HepG2 (cell line): ENCODE results near the gene GPR152. TPM values are rescaled to one million over a fixed set of nuclear protein-coding genes. Genes with fewer than 3 reads are reported as not detected.

ENCODE experiments used
- ATAC-seq: fragments of 200-7000 bp; cut with Tn5 transposase; 3 replicates; pipeline ENCODE4 v1.9.1; 2020; ENCODE audit warnings: mild to moderate bottlenecking, moderate library complexity
- BruUV-seq: library from RNA; stranded (reverse); fragments of 400-500 nt; replicated peaks from 2 replicates; lab custom pipeline; 2021; lab: Mats Ljungman, UMichigan
- CTCF ChIA-PET: fragments of 300-600 bp; formaldehyde crosslinking; extraction: SDS; loops from one replicate; lab custom pipeline; 2021; ENCODE audit warnings: low total read pairs, inconsistent platforms, low intra/inter-chr PET ratio; lab: Yijun Ruan, JAX
- POLR2A ChIA-PET: fragments of 350-600 bp; sonication (Branson Sonifier 250); formaldehyde crosslinking; loops from one replicate; lab custom pipeline; 2020; ENCODE audit warnings: antibody characterized with exemption, inconsistent platforms; lab: Yijun Ruan, JAX
- DNase-seq: peaks from one replicate; pipeline ENCODE4 v3.0.0-alpha.2; 2015; ENCODE audit warnings: low spot score
- FAIRE-seq: peaks from 3 replicates; lab custom pipeline; 2011; peaks lifted over from hg19 to GRCh38; lab: Jason Lieb, UNC
- H2AFZ ChIP-seq: one replicate; pipeline ENCODE4 v1.6.1; 2011; ENCODE audit warnings: low read length, inconsistent platforms
- H3K27ac ChIP-seq: fragments of 300-600 bp; 3 replicates; pipeline ENCODE4 v1.8.0; 2011; ENCODE audit warnings: mixed run types, mild to moderate bottlenecking, mixed read lengths, low read length, inconsistent platforms; ENCODE audit not compliant: insufficient read depth; ENCODE audit errors: extremely low read length
- H3K27me3 ChIP-seq, 2 experiments: fragments of 200-600 bp in 1 of 2; 2 replicates in 1 of 2; 3 replicates in 1 of 2; pipeline versions ENCODE4 v1.6.0 to v1.8.0; 2011; ENCODE audit warnings: low read length in 2 of 2, mild to moderate bottlenecking in 2 of 2, moderate library complexity in 2 of 2, inconsistent platforms in 1 of 2; ENCODE audit not compliant: insufficient read depth in 2 of 2, control insufficient read depth in 1 of 2
- H3K36me3 ChIP-seq, 2 experiments: fragments of 200-600 bp in 1 of 2; replicated peaks in 1 of 2; 2 replicates in 1 of 2; 3 replicates in 1 of 2; pipeline versions ENCODE4 v1.5.1 to v1.8.0; 2011; ENCODE audit warnings: low read length in 2 of 2, inconsistent platforms in 1 of 2; ENCODE audit not compliant: insufficient read depth in 2 of 2, control insufficient read depth in 1 of 2
- H3K4me1 ChIP-seq: 2 replicates; pipeline ENCODE4 v1.5.1; 2012; ENCODE audit warnings: low read length, inconsistent platforms; ENCODE audit not compliant: insufficient read depth
- H3K4me2 ChIP-seq: 2 replicates; pipeline ENCODE4 v1.6.0; 2011; ENCODE audit warnings: low read depth, low read length, inconsistent platforms
- H3K4me3 ChIP-seq, 3 experiments: fragments of 200-600 bp in 1 of 3; sonication (generic), shearing (Covaris generic) in 1 of 3; replicated peaks in 1 of 3; 2 replicates each; pipeline ENCODE4 v1.5.1; 2011 to 2016; ENCODE audit warnings: low read length in 3 of 3, inconsistent platforms in 2 of 3, low read depth in 2 of 3, mild to moderate bottlenecking in 2 of 3, control low read depth in 1 of 3, mixed read lengths in 1 of 3; ENCODE audit not compliant: insufficient read depth in 1 of 3
- H3K79me2 ChIP-seq: one replicate; pipeline ENCODE4 v1.6.1; 2011; ENCODE audit warnings: low read length, inconsistent platforms; ENCODE audit not compliant: insufficient read depth
- H3K9ac ChIP-seq: 2 replicates; pipeline ENCODE4 v1.6.0; 2011; ENCODE audit warnings: mild to moderate bottlenecking, low read depth, low read length, inconsistent platforms; ENCODE audit not compliant: insufficient read depth
- H3K9me3 ChIP-seq: 2 replicates; pipeline ENCODE4 v1.5.1; 2012; ENCODE audit warnings: mild to moderate bottlenecking, low read length
- H4K20me1 ChIP-seq: 2 replicates; pipeline ENCODE4 v1.6.0; 2011; ENCODE audit warnings: inconsistent platforms, mild to moderate bottlenecking, low read length, moderate library complexity; ENCODE audit not compliant: insufficient read depth
- AGO2 ChIP-seq: fragments of 200-400 bp; formaldehyde crosslinking; optimal IDR thresholded peaks from 2 replicates; pipeline ENCODE3; 2017; ENCODE audit warnings: mild to moderate bottlenecking, low read depth, low read length, moderate library complexity
- HNRNPL ChIP-seq: fragments of 200-400 bp; formaldehyde crosslinking; IDR thresholded peaks from 2 replicates; pipeline ENCODE4 v1.6.1; 2017; ENCODE audit warnings: mild to moderate bottlenecking, low read depth, low read length
- NCOR1 ChIP-seq: fragments of 200-600 bp; sonication (generic); IDR thresholded peaks from 2 replicates; pipeline ENCODE4 v1.7.0; 2017; ENCODE audit warnings: antibody characterized with exemption, low read length, borderline replicate concordance
- ZNF251 ChIP-seq: sonication (generic); formaldehyde crosslinking; IDR thresholded peaks from 2 replicates; pipeline ENCODE4 v1.9.0; 2021; ENCODE audit warnings: mild to moderate bottlenecking, missing genetic modification reagents
- whole genome bisulfite sequencing: methylation state at CpG from one replicate; pipeline ENCODE4 v1.1.6; 2017; ENCODE audit warnings: low lambda C conversion rate; 5-methylcytosine and 5-hydroxymethylcytosine counted together
- in situ Hi-C: cut with HindIII; loops from 2 replicates; pipeline ENCODE4 v1.10.0; 2017; ENCODE audit warnings: low pct_unique_long_range_greater_than_20kb; ENCODE audit not compliant: extremely low pct_ligation_motif_present
- intact Hi-C: fragments of 100-400 bp; cut with micrococcal nuclease; formaldehyde crosslinking; loops from one replicate; pipeline ENCODE4 v1.10.0; 2022; ENCODE audit not compliant: unreplicated experiment
- polyA plus RNA-seq, 8 experiments: library from polyadenylated mRNA; depleted of rRNA in 3 of 8; stranded (reverse) in 7 of 8; unstranded in 1 of 8; fragments of >200 nt; fragmentation: Illumina TruSeq in 4 of 8; extraction: Trizol in 4 of 8; gene quantifications; 2 replicates each; pipeline versions ENCODE4 v1.2.1 to v1.2.3, GENCODE V29; 2011 to 2016; ENCODE audit warnings: low read depth in 4 of 8, missing spikeins in 1 of 8, mixed read lengths in 1 of 8; ENCODE audit not compliant: insufficient read depth in 1 of 8
- total RNA-seq, 5 experiments: library from RNA; depleted of rRNA; stranded (reverse); fragments of >200 nt; fragmentation: Illumina TruSeq; extraction: Trizol; gene quantifications; 2 replicates each; pipeline ENCODE4 v1.2.3, GENCODE V29; 2016; ENCODE audit warnings: low read depth in 1 of 5
- TF ChIP-seq, protein P1 (sequence below): sonication (generic); formaldehyde crosslinking; IDR thresholded peaks from 2 replicates; pipeline ENCODE4 v1.8.1; 2022; ENCODE audit warnings: low read depth, mild to moderate bottlenecking, missing genetic modification reagents
- TF ChIP-seq, protein P2 (sequence below): IDR thresholded peaks from 2 replicates; pipeline ENCODE4 v1.6.1; 2016; ENCODE audit warnings: control low read depth

Gene GPR152
- total and polyA plus RNA-seq, 2 of the 13 experiments (the other 11 are each of a cell fraction or from before 2014, with no cell fraction given): not detected

DNA sequence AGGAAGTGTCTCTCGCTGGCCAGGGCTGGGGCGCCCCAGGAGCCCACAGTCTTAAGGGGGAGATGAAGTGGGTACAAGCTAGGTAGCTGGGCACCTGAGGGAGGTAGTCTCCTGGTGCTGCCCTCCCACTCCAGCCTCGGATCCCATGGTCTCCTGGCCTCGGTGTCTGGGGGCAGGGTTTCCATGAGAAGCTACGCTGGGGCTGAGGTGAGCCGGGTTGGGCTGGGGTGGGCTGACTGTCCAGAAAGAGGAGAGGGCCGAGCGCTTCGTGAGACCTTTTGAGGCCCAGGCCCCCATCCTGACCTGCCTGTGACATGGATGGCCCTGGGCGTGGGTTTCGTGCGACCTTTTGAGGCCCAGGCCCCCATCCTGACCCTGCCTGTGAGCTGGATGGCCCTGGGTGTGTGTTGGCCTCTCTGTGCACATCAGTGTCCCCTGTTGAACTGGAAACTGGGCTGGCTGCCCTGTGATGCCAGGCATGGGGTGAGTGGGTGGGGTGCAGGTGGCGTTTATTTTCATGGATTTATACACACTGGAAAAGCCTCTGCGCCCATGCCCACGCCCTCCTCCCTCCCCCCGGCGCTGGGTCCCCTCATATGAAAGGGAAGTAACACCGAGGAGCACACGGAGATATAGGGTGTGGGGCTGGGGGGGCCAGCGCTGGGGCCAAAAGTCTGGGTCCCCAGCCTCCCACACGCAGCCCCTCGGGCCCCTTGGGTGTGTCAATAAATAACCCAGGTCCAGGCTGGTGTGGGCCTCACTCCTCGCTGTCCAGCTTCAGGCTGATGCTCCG lies 38.9 kb upstream of the GPR152 start:
- no peak for ATAC-seq
- Histone ChIP-seq H3K4me2 (no peak overlapping the region), H2AFZ (no peak overlapping the region), H3K27ac (no peak overlapping the region), H3K79me2 (no peaks in the 10 kb centered on the region), H3K4me3 (no peak overlapping the region), H3K9ac (no peak overlapping the region), H4K20me1 (no peaks in the 10 kb centered on the region), H3K36me3 (peaks cover 5 to 25% of the 10 kb centered on the region in 2 experiments; a peak in 4 of 5 replicates), H3K27me3 (no peaks in the 10 kb centered on the region), H3K4me1 (no peaks in the 10 kb centered on the region), H3K9me3 (no peaks in the 10 kb centered on the region)
- intact Hi-C loops: no loop called here
- WGBS: 85% methylated on average over 11 of the region's 24 CpGs
- TF ChIP-seq NCOR1: no peak
- TF ChIP-seq AGO2: peak; percentile 87
- in situ Hi-C loops: no loop called here
- POLR2A ChIA-PET: interaction anchor here (1.3 to 1.4 kb wide), 2 partner anchors 9 to 14 kb away, joined by 4 to 6 read pairs; partner anchors contain the start of genes AIP and PITPNM1
- CTCF ChIA-PET: no interaction called here
- no peak for DNase-seq
- no peak for FAIRE-seq
- no TSS peak for BruUV-seq

DNA sequence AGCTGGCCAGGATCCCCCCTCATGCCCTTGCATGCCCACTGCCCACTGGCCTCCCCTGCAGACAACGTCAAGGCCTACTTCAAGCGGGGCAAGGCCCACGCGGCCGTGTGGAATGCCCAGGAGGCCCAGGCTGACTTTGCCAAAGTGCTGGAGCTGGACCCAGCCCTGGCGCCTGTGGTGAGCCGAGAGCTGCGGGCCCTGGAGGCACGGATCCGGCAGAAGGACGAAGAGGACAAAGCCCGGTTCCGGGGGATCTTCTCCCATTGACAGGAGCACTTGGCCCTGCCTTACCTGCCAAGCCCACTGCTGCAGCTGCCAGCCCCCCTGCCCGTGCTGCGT lies 38.2 kb upstream of the GPR152 start:
- Histone ChIP-seq H3K79me2 (no peaks in the 10 kb centered on the region), H3K36me3 (peaks cover 5 to 25% of the 10 kb centered on the region in 2 experiments; a peak in 4 of 5 replicates), H3K27ac (no peak overlapping the region), H4K20me1 (no peaks in the 10 kb centered on the region), H3K4me3 (no peak overlapping the region), H3K4me1 (no peaks in the 10 kb centered on the region), H3K9ac (no peak overlapping the region), H2AFZ (no peak overlapping the region), H3K9me3 (no peaks in the 10 kb centered on the region), H3K27me3 (no peaks in the 10 kb centered on the region), H3K4me2 (no peak overlapping the region)
- no CpG with 5 or more reads among the region's 15 CpGs for WGBS
- CTCF ChIA-PET: no interaction called here
- BruUV-seq: no TSS peak
- POLR2A ChIA-PET: interaction anchor here (1.3 to 1.4 kb wide), 2 partner anchors 8 to 15 kb away, joined by 4 to 6 read pairs; partner anchors contain the start of genes AIP and PITPNM1
- TF ChIP-seq HNRNPL (0 out of 2 replicates have a peak, but pooled peaks have one; percentile 36), ZNF251 (CRISPR knock-in tag) (no peak)
- TF ChIP-seq, protein P1, sequence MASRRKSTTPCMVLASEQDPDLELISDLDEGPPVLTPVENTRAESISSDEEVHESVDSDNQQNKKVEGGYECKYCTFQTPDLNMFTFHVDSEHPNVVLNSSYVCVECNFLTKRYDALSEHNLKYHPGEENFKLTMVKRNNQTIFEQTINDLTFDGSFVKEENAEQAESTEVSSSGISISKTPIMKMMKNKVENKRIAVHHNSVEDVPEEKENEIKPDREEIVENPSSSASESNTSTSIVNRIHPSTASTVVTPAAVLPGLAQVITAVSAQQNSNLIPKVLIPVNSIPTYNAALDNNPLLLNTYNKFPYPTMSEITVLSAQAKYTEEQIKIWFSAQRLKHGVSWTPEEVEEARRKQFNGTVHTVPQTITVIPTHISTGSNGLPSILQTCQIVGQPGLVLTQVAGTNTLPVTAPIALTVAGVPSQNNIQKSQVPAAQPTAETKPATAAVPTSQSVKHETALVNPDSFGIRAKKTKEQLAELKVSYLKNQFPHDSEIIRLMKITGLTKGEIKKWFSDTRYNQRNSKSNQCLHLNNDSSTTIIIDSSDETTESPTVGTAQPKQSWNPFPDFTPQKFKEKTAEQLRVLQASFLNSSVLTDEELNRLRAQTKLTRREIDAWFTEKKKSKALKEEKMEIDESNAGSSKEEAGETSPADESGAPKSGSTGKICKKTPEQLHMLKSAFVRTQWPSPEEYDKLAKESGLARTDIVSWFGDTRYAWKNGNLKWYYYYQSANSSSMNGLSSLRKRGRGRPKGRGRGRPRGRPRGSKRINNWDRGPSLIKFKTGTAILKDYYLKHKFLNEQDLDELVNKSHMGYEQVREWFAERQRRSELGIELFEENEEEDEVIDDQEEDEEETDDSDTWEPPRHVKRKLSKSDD: no peak
- TF ChIP-seq, protein P2, sequence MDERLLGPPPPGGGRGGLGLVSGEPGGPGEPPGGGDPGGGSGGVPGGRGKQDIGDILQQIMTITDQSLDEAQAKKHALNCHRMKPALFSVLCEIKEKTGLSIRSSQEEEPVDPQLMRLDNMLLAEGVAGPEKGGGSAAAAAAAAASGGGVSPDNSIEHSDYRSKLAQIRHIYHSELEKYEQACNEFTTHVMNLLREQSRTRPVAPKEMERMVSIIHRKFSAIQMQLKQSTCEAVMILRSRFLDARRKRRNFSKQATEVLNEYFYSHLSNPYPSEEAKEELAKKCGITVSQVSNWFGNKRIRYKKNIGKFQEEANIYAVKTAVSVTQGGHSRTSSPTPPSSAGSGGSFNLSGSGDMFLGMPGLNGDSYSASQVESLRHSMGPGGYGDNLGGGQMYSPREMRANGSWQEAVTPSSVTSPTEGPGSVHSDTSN (CRISPR knock-in tag): no peak
- in situ Hi-C loops: no loop called here
- FAIRE-seq (no peak), ATAC-seq (no peak), DNase-seq (no peak)
- intact Hi-C loops: no loop called here
